Stimulated activated CD4-positive, alpha-beta T cell treated with anti-CD3 and anti-CD28 coated beads, Interleukin-4, amount 100 ng/mL, for 24 hours (primary cell): Measurements from ENCODE around the gene HADHA.
A peak's percentile ranks its signal among the peaks of the same experiment; 100 is the strongest.

ENCODE experiments used
- DNase-seq: peaks from one replicate; pipeline ENCODE4 v3.0.0-alpha.2; 2020

HADHA gene

DNA sequence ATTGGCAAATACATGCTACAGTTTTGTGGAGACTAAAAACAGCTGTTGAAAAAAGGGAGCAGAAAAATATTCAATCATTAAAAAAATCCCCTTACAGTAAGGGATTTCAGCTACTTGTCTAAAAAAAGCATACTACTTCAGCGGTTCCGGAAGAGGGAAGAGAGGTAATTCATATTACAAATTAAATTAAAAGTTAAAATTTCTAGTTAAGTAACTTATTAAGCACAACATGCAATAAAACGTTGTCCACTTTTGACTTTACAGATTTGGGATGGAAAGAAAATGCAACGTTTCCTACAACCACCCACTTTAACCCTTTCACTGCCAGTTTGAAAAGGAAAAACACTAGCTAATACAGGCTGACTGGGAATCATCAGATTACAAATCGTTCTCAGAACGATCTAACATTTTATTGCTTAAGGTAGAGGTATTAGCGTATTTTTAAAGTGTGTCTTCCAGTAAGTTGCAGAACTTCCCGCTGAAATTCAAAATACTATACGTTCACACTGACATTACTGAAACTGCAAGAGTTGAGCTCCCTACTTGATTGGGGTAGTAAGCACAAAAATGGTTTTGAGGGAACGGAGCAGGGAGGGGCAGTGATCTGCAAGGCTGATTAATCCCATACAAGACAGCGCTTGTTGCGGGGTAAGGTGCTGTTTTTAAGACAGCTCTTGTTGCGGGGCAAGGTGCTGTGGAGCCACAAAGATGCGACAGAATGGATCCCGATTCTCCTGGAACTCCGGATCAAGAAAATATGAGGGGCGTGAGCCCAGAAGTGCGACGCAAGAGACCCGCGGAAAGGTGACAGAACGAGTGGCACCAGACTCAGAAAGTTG, 743 bp downstream of the HADHA start:
- DNase-seq, result peak; percentile 27

DNA sequence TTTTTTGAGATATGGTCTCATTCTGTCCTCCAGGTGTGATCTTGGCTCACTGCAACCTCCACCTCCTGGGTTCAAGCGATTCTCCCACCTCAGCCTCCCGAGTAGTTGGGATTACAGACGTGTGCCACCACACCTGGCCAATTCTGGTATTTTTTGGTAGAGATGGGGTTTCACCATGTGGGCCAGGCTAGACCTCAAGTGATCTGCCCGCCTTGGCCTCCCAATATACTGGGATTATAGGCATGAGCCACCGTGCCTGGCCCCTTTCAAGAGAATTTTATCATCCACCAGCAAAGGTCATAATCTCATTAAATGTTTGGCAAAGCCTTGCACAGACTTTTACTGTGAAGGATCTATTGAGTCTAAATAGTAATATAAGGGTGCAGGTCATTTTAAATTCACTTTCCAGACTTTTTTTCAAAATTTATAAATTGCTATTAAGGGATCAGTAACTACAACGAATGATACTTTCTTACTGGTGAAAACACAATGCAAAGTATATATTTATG, 2.5 kb downstream of the HADHA start:
- DNase-seq, result no peak

DNA sequence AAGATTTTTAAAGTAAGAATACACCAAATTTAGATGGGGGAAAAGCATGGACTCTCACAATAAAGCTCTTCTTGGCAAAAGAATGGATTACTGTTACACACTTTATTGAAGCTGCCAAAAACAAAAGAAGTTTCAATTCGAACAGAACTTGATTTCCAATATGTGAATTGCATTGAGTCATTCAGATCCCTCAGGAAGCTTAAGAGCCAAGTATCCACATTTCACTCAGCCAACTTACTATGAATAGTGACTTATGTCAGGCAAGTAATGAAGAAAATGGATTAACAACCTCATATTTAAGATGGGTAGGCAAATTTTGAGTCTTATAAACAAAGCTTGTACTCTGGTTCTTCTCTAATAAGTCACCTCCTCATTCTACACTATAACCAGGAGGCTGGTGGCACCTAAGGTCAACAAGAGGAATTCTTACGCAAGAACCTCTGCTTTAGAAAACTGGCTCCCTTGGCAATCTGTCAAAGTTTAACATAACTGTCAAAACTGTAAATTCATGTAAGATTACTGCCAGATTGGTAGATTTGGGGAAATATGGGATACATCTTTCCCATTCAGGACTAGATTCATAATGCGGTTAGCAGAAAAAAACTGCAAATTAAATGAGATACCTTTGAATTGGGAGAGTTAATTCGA, 6.0 kb downstream of the HADHA start:
- no peak for DNase-seq

DNA sequence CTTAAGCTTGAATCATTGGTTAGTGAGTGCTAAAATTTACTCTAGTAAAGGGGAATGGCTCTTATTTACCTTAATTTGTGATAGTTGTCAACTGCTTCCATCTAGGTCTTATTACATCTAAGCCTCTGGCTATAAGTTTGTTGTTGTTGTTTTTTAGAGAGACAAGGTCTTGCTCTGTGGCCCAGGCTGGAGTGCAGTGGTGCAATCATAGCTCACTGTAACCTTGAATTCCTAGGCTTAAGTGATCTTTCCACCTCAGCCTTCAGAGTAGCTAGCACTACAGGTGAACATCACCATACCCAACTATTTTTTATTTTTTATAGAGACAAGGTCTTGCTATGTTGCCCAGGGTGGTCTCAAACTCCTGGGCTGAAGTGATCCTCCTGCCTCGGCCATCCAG, 6.6 kb downstream of the HADHA start:
- DNase-seq, result no peak

DNA sequence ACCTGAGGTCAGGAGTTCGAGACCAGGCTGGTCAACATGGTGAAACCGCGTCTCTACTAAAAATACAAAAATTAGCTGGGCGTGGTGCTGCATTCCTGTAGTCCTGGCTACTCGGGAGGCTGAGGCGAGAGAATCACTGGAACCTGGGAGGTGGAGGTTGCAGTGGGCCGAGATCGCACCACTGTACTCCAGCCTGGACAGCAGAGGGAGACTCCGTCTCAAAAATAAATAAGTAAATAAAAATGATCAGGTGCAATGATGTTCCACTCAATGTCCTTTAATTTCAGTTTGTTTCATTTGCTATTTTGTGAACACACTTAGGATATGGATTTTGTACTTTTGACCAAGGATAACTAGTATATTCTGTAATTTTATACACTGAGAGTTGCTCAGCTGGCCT, 9.3 kb downstream of the HADHA start:
- no peak for DNase-seq

DNA sequence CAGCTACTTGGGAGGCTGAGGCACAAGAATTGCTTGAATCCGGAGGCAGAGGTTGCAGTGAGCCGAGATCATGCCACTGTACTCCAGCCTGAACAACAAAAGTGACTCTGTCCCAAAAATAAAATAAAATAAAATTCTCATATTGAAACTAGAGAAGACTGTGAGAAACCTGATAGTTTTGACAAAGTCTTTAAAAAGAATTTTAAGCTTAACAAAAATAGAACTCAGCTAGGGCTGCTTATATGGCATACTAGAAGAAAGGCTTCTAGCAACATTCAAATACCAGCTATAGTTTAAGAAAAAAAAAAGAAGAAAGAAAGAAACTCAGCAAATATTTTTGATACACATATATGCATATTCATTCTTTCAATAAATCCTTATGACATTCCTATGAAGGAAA, 13.6 kb downstream of the HADHA start:
- DNase-seq, result no peak

DNA sequence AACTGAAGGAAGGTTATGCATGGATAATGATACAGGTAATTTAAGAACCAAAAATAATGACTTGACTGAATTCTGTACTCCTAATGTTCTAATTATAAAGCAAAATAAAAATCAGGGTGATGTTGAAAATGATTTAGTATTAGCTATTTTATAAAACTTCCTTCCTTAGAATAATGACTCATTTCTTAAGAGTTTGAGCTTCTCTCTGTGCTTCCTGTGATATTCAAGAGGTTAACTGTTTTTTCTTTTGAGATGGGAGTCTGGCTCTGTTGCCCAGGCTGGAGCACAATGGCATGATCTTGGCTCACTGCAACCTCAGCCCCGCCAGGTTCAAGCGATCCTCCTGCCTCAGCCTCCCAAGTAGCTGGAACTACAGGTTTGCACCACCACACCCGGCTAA, 14.8 kb downstream of the HADHA start:
- no peak for DNase-seq

DNA sequence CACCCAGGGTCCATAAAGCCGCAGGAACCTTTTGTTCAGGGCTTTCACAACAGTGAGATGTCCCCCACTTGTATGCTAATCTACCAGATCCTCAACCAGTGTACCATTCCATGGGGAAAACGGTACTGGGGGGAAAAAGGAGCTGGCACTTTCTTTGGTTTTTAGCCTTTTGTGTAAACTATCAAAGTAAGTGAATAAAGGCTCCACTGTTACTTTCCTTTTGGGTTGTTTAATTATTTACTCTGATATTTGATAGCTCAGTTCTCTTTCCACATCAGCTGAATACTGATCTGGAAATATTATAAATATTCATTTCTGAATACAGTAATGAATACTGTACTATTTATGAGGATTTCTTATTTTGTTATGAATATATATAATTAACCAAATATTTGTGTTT, 20.3 kb downstream of the HADHA start:
- DNase-seq, result no peak

DNA sequence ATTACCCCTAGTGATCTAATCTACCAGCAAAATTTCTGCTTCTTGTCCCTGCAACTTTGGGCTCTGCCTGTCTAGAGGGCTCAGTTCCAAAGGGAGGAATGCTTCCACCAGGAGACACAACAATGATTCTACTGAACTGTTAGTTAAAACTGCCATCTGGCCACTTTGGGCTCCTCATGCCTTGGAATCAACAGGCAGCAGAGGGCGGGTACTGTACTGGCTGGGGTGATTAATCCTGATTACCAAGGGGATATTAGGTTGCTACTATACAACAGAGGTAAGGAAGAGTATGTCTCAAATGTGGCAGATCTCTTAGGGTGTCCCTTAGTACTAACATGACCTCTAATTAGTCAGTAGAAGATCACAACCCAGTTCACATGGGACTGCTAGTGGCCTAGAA, 21.4 kb downstream of the HADHA start:
- no peak for DNase-seq

DNA sequence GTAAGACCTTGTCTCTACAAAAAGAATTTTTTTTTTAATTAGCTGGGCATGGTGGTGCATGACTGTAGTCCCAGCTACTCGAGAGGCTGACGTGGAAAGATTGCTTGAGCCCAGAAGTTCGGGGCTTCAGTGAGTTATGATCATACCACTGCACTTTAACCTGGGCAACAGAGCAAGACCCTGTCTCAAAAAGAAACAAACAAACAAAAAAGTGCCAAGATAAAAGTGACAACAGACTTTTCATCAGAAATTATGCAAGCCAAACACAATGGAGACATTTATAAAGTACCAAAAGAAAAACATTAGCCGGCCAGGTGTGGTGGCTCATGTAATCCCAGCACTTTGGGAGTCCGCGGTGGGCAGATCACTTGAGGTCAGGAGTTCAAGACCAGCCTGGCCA, 26.7 kb downstream of the HADHA start:
- DNase-seq, result no peak

DNA sequence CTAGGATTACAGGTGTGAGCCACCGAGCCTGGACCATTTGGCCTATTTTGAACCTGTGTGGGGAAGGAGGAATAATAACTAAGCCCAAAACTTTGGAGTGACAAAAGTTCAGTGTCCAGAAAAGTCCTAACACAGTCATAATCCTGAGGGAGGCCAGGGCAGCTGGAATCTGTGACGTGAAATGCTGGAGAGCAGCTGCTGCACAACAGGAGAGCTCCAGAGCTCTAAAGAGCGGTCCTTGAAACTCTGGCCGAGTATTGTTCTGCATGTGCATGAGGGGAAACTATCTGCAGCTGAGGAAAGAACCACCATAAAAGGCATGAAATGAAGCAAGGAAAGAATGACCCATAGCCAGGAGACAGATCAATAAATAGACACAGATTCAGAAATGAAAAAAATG, 27.8 kb downstream of the HADHA start:
- no peak for DNase-seq

DNA sequence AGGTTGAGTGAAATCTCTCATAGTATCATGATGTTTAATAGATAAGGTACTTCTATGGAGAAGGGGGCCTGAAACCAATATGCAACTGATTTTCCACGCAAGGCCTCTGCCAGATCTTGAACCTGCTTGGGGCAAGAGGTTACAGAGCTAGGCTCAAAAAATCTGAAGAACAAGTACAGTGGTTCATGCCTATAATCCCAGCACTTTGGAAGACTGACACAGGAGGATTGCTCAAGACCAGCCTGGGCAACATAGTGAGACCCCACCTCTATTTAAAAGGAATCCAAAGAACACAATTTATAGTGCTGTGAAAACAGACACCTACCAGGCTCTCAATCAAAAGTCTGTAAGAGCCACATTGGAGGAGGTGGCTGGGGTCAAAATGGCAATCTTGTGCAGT, 28.6 kb downstream of the HADHA start:
- no peak for DNase-seq

DNA sequence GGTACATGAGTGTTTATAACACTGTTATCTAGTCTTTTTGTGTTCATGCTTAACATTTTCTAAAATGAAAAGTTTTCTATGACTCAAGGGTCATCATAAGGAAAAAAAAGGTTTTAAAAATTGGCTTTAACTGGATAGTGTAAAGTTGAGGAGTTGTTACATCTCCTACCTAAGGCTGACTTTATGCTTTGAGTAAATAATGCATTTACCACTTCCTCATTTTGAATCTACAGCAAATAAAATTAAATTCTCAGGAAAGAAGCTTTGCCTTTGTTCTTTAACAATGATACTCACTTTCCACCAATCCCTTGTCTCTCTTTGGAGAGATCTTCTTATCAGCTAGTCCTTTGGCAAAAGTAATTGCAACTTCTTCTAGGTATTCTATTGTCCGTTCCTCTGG, 29.7 kb downstream of the HADHA start:
- no peak for DNase-seq

DNA sequence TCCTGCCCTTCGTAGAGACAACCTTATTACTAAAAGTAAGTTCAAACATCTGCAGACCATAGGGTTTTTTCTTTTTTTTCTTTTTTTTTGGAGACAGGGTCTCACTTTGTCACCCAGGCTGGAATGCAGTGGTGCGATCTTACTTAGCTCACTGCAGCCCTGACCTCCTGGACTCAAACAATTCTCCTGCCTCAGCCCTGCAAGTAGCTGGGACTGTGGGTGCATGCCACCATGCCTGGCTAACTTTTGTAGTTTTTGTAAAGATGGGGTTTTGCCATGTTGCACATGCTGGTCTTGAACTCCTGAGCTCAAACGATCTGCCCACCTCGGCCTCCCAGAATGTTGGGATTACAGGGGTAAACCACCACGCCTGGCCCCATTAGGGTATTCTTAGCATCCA, 32.4 kb downstream of the HADHA start:
- no peak for DNase-seq

DNA sequence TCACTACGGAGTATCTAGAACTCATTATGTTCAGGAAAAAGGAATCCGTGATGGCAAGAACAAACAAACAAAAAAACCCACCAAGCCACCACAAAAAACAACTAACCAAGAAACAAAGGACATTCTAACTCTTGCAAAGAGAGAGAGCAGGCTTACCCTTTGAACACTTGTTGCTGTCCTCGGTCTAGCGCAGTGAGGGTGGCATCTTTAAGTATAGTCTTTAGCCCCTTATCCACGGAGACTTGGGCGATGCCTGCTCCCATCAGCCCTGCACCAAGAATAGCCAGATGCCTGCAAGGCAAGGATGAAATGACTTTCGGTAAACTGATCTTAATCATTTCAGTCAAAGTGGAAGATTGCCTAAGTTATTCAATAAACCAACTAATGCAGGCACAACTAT, 40.5 kb downstream of the HADHA start:
- no peak for DNase-seq

DNA sequence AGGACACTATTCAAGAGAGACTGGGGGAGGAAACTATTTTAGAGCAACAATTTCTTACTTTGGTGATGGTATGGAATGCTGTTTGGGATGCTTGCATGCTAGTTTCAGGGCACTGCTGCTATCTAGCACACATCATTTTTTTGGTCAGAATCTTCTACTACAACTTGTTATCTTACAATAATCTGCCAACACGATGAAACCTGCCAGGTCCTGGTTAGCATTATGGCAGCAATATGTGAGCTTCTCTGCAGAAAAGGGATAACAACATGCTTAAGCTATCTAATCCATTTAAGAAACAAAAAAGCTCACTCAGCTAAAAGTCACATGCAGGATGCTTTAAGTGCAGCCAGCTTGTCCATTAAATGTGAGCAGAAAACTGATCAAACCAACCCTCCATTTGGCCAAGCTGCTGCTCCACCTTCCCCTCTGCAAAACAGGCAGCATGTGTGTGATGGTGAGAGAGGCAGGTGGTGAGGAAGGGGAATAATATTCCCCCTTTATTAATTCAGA, 41.4 kb downstream of the HADHA start:
- DNase-seq, result no peak

DNA sequence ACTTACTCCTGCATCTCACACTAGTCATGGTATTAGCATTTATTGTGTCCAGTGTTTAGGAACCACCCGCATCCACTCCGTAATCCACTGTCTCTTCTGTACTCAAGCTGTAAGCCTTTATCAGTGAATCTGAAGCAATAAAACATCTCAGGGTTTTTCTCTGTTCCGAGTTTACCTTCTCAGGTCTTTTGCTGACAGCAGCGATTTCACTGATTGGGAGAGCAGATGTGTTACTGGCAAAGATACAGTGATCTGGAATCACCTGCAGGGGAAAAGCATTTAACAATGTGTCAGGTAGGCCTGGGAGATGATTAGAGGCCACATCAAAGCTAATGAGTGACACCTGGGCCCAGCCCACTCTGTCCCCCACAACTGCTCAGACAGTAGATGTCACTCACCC, 46.9 kb downstream of the HADHA start:
- DNase-seq, result no peak

DNA sequence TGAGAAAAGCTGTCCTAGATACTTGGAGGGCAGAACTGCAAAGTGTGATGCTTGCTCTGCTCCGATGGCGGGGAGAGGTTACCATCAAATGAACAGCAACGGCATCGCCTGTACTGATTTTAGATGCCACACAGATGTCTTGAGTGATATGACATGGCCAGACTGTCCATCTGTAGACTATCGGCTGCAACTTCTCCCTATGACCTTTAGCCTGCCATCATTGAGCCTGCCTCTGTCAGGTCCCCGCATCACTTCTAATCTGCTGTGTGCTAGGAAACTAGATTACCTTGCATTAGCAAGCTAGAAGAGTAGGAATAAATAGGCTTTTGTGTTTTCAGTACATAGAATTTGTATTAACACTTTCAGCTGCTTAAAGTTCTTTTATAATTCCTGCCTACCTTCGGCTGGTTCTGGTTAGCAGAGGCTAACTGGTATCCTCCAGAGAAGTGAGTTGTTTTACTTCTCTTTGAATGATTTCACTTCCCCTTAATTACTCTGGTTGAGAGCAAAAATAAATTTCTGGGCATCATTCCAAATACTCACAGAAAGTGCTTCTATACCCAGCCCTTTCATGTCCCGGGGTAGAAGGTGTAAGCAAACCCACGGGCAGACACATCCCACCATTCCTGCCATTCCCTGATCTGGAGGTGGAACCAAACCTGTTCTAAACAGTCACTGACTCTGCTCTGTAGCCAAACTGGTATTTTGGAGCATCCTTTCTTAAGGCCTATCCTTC, 47.6 kb downstream of the HADHA start:
- DNase-seq, result no peak

DNA sequence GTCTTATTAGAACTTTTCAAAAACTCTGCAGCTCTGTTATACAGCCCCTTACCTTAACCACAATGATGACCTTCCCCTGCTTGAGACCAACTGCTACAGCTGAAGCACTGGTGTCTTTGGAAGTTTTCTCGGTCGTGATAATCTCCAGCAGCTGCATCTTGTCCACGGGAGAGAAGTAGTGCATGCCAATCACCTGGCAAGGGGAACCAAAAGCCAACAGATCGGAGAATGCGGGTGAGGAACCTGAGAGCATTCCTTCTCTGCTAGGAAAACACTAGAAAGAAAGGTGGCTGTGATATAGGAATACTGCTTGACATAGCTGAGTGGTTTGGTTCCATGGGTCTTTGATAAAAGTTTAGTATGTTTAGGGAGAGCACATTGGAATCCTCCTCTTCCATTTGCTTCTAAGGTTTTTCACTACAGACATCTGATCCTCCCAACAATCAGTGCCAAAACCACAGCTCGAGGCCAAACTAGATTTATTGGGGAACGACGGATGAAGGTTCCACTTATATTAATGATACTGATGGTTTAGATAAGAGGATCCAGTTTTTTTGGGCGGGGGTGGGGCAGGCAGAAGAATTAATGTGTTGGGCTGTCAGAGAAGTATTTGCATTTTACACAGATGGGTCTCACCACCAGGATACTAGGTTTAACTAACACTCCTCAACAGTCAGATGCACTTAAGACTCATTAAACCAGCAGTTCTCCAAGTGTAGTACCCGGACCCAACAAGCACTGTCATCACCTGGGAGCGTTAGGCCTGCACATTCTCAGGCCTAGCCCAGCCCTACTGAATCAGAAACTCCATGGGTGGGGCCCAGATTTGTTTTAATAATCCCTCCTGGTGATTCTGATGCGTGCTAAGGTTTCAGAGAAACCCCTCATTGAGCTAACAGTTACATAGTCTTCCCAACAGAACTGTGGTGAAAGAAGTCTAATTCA, 49.1 kb downstream of the HADHA start:
- no peak for DNase-seq

DNA sequence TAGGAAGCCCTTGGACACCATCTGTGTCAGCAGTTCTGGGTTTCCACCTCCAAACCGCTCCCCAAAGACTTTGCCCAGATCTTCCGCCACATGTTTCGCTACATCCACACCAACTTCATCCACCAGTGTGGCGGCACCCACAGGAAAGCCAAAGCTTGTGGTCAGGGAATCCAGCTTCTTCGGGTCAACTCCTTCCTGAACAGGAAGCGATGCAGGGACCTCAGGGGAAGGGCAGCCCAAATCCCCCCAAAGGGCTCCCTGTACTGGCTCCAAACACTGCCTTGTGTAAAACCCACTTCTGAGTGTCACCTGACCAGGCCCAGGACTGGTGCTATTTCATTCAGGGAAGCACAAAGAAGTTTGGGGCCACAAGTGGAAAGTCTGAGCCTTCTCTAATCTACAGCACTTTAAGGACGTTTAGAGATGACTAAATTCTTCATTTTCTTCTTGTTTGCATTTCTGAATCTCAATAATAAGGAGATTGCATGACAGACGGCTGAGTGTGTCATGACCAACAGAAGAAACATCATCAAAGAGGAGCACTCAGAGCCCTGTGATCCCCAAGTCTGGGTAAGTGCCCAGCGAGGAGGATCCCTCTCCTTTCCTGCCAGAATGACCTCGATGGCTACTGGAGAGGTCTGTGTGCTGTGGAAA, 50.7 kb downstream of the HADHA start:
- no peak for DNase-seq

DNA sequence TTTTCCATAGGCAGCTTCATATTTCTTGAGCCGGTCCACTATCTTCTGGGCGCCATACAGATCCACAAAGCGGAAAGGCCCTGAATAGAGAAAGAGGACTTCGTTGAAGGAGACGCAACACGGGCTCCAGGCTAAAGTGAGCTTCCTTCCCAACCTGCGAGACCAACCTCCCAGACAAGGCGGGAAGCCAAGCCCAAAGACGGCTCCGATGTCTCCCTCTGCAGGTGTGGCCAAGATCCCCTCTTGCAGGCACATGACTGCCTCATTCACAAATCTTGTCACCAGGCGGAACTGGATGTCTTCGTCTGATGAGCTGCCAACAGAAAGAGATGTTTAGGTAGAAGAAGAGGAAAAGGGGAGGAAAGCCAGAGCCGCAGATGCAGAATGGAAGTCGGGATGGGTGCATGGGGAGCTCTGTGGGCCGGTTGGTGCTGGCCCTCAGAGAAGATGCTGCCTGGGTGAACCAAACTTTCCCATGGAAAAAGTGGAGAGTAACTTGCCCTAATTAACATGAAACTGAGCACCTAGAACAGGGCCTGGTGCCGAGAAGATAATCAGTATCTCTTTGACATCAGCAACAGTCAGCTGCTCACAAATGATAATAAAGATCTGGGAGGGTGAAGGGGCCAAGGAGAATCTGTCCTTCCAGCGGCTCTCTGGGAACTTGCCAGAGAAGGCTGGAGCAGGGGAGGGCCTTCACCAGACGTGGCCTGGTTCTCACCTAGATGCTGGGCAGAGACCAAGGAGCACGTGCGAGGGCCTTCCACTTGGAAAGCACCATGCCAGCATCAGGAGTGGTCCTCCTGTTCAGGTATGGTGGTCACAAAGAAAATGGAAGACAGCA, 52.9 kb downstream of the HADHA start:
- no peak for DNase-seq
